NCI-H1930 (cell line): Measurements from ENCODE around the gene KCNG2.

Experiments used
- DNase-seq, 2 experiments: peaks; one replicate each; lab custom pipeline; 2025; lab: John Stamatoyannopoulos, UW

KCNG2 gene

DNA sequence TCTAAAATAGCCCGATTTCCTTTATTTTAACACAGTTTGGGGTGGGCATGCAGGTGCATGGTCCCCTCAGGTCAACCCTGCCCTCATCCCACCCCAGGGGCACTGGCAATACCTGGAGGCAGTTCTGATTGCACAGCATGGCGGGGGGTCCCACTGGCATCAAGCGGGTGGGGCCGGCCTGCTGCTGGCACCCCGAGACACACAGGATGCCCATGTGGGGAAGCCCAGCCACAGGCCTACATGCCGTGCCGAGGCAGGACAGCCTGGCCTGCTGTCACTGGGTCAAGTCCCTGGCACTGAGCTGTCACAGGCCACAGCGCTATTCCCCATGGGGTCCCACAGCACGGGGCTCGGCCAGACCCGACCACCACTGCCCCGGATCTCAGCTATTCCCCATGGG lies 11.9 kb upstream of the KCNG2 start:
- DNase-seq: no peak

DNA sequence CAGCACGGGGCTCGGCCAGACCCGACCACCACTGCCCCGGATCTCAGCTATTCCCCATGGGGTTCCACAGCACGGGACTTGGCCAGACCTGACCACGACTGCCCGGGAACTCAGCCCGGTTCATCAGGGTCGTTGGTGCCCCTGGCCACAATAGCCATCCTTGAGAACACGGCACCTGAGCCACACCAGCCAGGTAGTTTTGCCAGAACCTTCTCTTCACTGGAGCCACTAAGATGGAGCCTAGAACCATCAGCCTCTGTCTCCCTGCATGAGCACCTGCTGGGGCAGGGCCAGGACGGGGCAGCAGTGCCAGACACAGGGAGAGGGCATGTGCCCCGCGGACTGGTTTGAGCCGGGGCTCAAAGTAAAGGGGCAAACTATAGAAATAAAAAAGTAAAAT lies 11.4 kb upstream of the KCNG2 start:
- DNase-seq: no peak

DNA sequence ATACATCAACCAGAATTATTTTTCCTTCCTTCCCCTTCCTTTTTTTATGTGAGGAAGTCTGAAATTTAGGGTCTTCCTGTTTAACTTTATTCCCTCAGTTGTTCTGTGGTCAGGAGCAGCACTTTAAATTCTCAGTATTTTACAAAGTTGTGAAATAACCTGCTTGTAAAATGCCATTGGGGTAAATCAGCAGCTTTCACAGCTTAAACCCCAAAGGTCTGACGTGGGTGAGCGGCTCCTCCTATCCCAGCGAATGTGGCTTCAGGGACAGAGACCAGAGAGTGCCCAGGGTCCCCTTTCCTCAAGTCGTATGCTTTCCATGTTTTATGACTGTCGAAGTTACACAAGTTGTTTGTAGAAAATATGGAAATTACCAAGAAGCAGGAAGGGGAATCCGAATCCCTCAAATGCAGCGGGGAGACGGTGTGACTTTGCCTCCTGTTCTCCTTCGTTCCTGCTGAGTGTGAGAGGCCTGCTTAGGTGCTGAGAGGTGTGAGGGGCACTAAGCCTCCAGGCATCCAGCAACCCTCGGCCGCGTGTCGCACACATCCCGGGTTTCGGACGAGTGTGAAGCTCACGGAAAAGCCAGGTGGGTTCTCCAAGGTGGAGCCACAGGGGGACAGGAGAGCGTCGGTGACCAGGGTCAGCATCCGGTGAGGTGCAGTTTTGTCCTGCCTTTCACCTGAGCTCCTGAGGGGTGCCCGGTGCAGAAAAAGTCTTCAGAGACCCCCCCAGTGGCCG lies 10.8 kb upstream of the KCNG2 start:
- no peak for DNase-seq

DNA sequence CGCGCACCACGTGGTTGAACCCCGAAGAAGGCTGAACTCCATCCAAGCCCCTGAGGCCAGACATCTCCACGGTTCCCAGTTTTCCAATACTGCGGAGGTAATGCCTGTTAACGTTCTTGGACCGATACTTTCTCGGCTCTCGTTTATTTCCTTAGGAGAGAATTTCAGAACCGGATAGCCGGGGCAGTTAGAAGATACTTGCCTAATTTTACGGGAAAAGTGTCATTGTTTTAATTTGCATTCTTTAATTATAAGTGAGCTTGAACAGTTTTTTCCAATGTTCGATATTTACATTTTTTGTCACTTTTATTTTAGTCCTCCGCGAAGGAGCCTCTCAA lies 10.2 kb upstream of the KCNG2 start:
- DNase-seq: no peak

- DNase-seq: no peak
Measured at GRCh38 chr18:79787865-79788733, 9.6 kb upstream of the KCNG2 start.

DNA sequence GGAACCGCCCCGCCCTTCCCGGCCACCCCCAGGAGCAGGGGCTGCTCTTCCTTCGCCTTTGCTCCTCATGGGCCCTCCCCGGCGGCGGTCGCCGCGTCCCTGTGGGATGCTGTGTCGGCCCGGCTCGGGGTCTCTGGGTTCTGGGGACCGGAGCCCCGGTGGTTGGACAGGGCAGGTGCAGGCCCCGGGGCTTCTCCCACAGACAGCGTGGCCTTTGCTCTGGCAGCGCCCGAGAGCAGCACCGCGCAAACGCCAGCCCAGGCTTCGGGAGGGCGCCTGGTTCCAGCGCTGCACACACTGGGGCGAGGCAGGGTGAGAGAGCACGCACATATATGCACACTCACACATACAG lies 9.0 kb upstream of the KCNG2 start:
- no peak for DNase-seq

DNA sequence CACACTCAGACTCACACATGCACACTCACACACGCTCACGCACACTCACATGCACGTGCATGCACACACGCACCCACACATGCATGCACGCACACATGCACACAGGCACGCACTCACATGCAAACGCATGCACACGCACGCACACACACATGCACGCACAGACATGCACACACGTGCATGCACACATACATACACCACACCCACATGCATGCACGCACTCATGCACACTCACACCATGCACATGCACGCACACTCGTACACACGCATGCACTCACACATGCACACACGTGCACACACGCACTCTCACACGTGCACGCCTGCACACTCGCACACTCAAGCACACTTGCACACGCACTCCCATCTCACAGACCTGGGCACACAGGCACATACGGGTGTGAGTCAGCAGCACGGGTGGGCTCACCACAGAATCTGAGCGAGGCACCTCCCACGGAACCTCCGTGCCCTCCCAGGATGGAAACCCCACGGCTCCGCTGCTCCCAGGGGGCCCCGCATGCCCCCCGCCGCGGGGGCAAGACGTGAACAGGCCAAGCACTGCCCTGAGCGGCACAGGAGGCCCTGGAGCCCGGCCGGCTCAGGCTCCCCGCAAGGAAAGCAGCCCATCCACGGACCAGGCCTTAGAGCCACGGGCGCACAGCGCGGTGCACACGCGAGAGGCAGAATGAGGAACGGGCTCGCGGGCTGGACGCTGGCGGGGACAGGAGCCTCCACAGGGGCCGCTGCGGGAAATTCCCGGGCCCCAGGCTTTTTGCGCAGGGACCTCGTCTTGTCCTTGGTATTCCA lies 8.4 kb upstream of the KCNG2 start:
- DNase-seq: no peak

GRCh38 chr18:79789901-79790890 lies 7.5 kb upstream of the KCNG2 start:
- no peak for DNase-seq

DNA sequence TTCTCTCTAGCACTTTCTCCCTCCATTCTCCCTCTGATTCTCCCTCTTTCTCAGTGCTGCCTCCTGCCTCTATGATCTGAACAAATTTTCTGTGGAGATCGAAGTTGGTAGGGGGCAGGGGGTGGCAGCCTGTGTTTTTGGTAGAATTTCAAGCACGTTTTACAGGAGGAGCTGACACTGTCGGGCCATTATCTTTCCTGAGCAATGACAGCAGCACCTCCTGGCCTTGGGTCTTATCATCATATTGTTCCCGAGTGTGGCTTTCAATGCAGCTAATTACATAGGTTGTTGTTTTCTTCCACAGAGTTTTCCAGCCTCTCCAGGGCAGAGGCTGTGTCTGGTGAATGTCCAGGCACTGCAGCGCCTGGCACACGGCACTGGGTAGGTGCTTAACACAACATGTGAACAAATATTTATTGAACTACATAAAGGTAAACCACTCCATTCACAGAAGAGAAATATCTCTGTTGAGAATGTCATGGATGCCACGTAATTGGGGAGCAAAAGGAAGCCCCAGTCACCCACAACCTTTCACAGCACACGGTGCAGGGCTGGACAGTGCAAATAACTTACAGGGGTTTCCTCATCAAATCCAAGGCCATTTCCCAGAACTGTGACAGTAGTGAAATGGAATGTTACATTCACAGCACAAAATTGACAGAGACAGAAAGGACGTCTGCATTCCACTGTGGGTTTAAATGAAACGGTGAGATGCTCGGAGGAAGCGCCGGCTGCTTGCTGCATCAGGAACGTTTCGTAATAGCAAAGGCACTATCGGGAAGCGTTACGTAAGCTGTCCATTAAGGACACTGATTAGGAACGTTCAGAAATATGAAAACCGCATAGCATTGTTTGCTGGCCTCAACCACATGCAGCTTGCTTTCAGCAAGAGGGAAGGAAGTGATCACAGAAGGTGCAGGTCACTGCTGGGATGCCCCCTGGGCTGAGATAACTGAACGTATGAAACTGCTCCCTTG lies 6.5 kb upstream of the KCNG2 start:
- DNase-seq: no peak

DNA sequence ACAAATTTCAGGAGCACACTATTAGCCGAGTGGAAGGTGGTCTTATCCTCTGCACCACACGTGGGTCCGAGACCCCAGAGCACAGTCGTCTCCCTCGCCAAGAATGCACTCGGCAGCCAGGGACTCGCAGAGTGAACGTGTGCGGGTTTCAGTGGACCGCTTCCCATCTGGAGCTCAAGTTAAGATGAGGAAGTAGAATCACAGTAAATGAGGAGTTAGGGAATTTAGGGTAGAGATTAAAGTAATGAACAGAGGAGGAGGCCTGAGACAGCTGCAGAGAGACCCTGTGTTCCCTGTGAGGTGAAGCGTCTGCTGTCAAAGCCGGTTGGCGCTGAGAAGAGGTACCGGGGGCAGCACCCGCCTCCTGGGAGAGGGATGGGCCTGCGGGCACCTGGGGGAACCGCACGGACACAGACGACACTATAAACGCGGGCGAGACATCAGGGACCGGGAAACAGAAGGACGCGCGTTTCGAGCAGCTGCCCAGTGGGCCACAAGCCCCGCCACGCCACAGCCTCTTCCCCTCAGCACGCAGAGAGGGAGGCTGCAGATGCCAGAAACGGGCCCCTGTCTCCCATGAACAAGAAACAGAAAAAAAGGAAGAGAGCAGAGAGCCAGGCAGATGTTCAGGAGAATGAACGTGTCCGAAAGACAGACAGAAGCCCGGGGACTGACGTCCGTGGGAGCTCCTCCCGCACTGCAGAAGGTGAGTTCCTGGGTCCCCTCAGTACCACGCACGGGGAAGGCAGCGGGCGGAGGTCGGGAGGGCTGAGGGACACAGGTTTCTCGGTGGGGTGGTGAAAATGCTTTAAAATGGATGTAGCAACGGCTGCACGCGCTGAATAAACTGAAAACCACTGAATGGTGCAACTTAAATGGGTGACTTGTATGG lies 5.4 kb upstream of the KCNG2 start:
- no peak for DNase-seq

DNA sequence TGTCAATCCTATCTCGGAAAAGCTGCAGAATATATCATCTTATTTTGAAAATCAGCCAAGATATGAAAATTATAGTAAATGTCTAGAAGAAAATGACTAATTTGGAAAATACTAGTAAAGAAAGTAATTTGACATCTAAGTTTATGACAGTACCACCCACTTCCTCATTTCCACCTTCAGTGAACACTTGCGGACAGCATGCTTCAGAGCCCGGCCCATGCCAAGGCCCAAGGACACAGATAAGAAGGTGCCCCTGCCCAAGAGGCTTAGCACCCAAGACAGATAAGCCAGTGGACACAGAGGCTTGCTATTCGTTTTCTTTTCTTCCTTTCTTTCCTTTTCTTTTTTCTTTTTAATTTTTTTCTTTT lies 4.8 kb upstream of the KCNG2 start:
- no peak for DNase-seq

- DNase-seq: no peak
Measured at GRCh38 chr18:79794846-79795245, 2.9 kb upstream of the KCNG2 start.

DNA sequence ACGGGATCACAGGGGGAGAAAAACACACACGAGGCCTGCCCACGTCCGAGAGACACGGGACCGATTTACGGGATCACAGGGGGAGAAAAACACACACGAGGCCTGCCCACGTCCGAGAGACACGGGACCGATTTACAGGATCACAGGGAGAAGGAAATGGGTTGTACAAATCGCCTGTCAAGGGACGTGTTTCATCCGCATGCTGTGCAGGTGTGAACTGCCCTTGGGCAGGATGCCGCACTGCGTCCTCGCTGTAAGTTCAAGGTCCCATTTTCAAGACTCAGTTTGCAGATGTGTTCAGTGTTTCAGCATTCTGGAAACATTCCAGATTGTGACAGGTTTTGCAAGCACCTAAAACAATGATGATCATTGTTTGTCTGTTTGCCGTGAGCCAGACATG lies 2.3 kb upstream of the KCNG2 start:
- no peak for DNase-seq

- DNase-seq: no peak
Measured at GRCh38 chr18:79796016-79796415, 1.7 kb upstream of the KCNG2 start.

GRCh38 chr18:79796531-79797405 lies 970 bp upstream of the KCNG2 start:
- no peak for DNase-seq

- no peak for DNase-seq
Measured at GRCh38 chr18:79798346-79798998, 734 bp downstream of the KCNG2 start.

DNA sequence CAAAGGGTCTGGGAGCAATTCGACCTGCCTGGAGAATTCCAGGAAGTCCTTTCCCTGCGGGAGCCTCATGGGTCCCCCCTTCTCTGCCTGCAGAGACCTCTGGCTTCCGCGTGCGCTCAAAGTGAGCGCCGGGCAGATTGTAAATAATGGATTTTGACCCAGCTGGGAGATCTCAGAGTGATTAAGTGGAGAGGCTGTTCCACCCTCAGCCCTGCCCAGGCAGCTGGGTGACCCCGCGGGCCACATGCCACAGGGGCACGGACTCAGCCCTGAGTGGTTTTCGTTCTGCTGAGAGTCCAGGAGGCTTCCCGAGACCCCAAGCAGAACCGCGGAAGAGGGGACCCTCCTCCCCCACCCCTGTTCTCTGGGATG lies 1.2 kb downstream of the KCNG2 start:
- no peak for DNase-seq
